GM10248 (cell line): ENCODE data around the gene SLC17A8.

Experiments
- CTCF ChIA-PET: fragments of 300-600 bp; sonication (Branson Sonifier 250); formaldehyde crosslinking; extraction: SDS; loops from one replicate; lab custom pipeline; 2021; ENCODE audit warnings: antibody characterized with exemption; lab: Yijun Ruan, JAX
- POLR2A ChIA-PET: fragments of 350-650 bp; sonication (Branson Sonifier 250); formaldehyde crosslinking; extraction: SDS; loops from one replicate; lab custom pipeline; 2020; ENCODE audit warnings: antibody characterized with exemption; lab: Yijun Ruan, JAX
- DNase-seq: peaks from one replicate; pipeline ENCODE4 v3.0.0; 2012; ENCODE audit errors: extremely low spot score
- CTCF ChIP-seq: IDR thresholded peaks from 2 replicates; pipeline ENCODE4 v1.5.1; 2012; ENCODE audit warnings: mild to moderate bottlenecking, low read depth; ENCODE audit errors: extremely low read depth, missing control alignments, control extremely low read depth

The SLC17A8 gene

GRCh38 chr12:100450735-100451134, 93.9 kb downstream of the SLC17A8 start:
- ChIA-PET POLR2A (no interaction called here), CTCF (interaction anchor here (1.3 to 1.7 kb wide), 2 partner anchors 10 kb away, joined by 3 to 6 read pairs; no protein-coding TSS in a partner anchor)
- no peak for TF ChIP-seq CTCF
- DNase-seq = no peak

GRCh38 chr12:100453951-100454350, 97.1 kb downstream of the SLC17A8 start:
- no peak for DNase-seq
- ChIA-PET CTCF (interaction anchor here (1.3 kb wide), 1 partner anchor 38 kb away, joined by 3 read pairs; no protein-coding TSS in a partner anchor), POLR2A (no interaction called here)
- no peak for TF ChIP-seq CTCF

GRCh38 chr12:100455896-100456295, 99.0 kb downstream of the SLC17A8 start:
- ChIA-PET POLR2A (no interaction called here), CTCF (no interaction called here)
- TF ChIP-seq CTCF = no peak
- DNase-seq = no peak

GRCh38 chr12:100458191-100458590, 101.3 kb downstream of the SLC17A8 start:
- ChIA-PET POLR2A (no interaction called here), CTCF (interaction anchor here (2.4 kb wide), 1 partner anchor 53 kb away, joined by 5 read pairs; no protein-coding TSS in a partner anchor)
- no peak for DNase-seq
- TF ChIP-seq CTCF = no peak

GRCh38 chr12:100460702-100461101, 103.8 kb downstream of the SLC17A8 start:
- no peak for DNase-seq
- ChIA-PET POLR2A (interaction anchor here (0.6 kb wide), 1 partner anchor 1664 kb away, joined by 3 read pairs; no protein-coding TSS in a partner anchor), CTCF (interaction anchor here (1.0 to 2.0 kb wide), 3 partner anchors 10 to 16 kb away, joined by 3 to 6 read pairs (median 5); no protein-coding TSS in a partner anchor)
- TF ChIP-seq CTCF = no peak

GRCh38 chr12:100461330-100461973, 104.6 kb downstream of the SLC17A8 start:
- ChIA-PET CTCF (interaction anchor here (0.6 to 2.0 kb wide), 5 partner anchors 10 to 35 kb away, joined by 3 to 6 read pairs (median 5); partner anchors contain the start of gene NR1H4), POLR2A (interaction anchor here (0.6 kb wide), 1 partner anchor 1664 kb away, joined by 3 read pairs; no protein-coding TSS in a partner anchor)
- TF ChIP-seq CTCF = no peak
- DNase-seq = no peak
